ENCODE measurements around the gene FAM110A.
"Not testable (repeated sequence)": the region's sequence is repeated elsewhere in the genome, so short reads cannot be mapped to it uniquely, and the experiment has no call there.

FAM110A gene

DNA sequence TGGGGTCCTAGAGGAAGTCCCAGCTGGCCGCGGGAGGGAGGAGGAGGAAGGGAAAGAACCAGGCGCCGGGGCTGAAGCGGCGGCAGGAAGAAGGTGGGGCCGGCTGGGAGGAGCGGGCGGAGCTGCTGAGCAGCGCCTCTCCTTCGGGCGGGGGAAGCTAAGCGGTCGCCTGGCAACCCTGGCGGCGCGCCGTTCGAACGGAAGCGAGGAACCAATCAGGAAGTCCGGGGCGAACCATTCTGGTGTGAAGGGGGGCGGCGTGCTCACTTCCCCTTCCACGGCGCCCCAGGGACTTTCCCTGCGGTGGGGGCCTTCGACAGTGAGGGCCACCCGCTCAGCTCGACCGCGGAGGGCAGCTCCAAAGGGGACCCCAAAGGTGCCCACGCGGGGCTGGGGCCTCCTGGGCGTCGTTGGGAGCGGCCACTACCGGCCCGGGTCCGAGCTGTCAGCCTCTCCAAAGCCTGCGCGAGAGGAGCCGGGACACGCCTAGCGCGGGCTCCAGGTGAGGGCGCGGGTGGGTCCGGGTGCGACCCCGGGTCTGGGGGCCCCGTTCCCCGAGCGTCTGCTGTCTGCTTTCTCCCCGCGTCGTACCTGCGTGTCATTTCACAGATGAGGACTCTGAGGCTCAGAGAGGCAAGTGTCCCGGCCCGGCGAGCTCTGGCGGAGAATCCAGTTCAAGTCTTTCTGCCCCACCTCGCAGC, at the start of gene FAM110A:
FAM110A (plus strand) TSS at position 266 of the 701 bp plus-strand sequence. CDS start 11,090 bp downstream, outside the sequence.
- DNase-seq (ENCODE audit: low spot score): peak; percentile 95

DNA sequence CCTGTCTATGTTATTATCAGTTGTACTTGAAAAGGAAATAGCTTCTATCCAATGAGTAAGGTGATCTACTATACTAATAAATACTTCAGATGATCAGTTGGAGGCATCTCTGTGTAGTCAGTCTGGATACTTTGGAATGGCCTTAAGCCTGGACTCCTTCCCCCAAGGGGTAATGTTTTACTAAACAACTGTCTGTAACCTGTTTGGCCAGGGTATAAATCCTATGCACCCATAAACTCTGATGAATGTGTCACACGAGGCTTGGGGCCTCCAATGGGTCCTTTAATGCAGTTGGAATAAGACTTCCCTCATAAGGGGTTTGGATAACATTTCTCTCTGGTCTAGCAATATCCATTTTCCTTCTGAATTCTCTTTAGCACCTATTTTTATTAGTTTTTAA, 45.7 kb upstream of the FAM110A start:
- DNase-seq (ENCODE audit: low spot score): no peak

DNA sequence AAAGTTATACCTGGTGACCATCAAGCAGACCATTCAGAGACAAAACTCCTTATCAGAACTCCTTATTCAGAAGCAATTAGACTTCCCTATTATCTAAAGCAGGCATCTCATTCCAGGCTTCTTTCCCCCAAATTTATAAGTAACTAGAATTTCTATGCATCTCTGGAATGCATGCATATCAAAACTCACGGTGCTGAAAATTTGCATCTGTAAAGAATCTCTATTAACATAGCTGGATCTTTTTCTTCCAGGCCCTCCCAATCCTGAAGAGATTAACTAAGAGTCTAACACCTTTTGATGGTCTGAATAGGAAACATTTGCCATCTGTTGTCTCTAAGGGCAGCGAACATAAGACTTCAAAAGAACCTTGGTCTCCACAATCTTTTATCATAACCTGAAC, 42.5 kb upstream of the FAM110A start:
- no peak for DNase-seq (ENCODE audit: low spot score)

DNA sequence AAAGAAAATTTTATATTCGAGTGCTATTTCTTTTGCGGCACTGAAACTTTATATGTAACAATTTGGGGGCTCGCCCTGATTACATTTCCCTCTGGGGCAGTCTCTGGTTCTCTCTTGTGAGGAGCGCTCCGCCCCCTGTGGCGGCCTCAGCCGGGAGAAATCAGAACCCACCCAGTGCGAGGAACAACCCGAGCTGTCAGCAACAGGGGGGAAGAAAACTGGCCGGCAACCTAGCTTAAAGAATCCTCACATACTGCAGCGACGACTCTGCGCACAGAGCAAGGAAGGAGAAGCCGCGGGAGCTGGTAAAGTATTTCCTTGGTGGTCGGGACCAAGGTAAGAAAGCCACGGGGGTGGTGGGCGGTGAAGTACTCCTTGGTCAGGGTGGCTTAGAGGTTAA, 41.3 kb upstream of the FAM110A start:
- DNase-seq (ENCODE audit: low spot score): no peak

DNA sequence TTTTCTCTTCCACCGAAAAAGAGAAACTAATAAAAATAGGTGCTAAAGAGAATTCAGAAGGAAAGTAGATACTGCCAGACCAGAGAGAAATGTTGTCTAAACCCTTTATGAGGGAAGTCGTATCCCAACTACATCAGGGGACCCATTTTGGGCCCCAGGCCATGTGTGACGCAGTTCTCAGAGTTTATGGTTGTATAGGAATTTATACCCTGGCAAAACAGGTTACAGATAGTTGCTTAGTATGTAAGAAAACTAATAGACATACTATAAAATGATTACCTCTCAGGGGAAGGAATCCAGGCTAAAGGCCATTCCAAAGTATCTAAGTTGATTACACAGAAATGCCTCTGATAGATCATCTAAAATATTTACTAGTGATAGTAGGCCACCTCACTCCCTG, 36.6 kb upstream of the FAM110A start:
- no peak for DNase-seq (ENCODE audit: low spot score)

DNA sequence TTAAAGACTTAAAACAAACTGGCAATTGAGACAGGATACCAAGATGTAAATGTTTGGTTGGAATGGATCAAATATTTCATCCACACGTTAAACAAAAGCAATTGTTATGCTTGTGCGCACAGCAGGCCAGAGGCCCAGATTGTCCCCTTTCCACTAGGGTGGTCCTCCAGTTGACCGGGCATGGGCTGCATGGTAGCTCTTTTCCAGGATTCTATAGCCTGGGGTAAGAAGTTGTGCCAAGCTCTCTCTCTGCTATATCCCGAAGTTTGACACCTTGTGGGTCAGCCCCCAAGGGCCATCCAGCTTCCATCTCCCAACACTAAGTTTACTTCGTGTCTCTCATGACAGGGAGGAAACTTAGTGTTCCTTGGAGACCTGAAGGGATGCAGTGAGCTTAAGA, 34.8 kb upstream of the FAM110A start:
- DNase-seq (ENCODE audit: low spot score): not testable (repeated sequence)

DNA sequence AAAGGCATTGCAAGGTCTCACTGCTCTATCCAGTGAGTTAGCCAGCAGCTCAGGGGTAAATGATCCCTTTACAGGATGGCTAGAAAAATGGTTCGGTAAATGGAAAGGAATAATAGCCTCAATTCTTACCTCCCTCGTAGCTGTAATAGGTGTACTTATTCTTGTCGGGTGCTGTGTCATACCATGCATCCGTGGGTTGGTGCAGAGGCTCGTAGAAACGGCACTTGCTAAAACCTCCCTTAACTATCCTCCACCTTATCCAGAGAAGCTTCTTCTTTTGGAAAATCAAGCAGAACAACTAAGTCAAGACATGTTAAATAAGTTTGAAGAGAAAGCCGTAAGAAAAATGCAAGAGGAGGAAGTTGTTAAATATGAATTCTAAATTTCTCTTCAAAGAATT, 33.5 kb upstream of the FAM110A start:
- not testable (repeated sequence) for DNase-seq (ENCODE audit: low spot score)

DNA sequence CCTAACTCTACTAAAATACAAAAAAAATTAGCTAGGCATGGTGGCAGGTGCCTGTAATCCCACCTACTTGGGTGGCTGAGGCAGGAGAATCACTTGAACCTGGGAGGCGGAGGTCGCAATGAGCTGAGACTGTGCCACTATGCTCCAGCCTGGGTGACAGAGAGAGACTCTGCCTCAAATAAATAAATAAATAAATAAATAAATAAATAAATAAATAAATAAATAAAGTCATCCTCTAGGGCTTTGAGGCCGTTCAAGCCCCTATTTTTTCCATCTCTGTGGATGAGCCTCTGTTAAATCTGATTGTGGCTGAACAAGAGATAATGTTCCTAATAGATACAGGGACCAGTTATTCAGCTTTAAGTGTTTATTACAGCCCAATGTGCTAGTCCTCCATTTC, 31.8 kb upstream of the FAM110A start:
- DNase-seq (ENCODE audit: low spot score): no peak

DNA sequence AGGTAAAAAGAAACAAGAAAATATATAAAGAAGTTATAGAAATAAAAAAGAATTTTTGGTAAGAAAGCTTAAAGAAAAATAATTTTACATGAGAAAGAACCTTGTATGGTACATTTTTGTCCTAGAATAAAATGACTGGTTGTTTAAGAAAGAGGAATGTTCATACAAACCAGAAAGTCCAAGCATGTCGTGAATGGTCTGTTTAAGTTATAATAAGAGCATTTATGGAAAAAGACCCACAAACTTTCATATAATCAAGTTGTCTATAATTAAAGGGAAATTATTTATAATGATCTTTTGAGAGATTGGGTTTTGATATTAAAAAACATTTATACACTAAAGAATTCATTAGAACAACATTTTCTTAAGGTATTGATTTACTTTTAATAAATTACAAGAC, 27.8 kb upstream of the FAM110A start:
- no peak for DNase-seq (ENCODE audit: low spot score)

DNA sequence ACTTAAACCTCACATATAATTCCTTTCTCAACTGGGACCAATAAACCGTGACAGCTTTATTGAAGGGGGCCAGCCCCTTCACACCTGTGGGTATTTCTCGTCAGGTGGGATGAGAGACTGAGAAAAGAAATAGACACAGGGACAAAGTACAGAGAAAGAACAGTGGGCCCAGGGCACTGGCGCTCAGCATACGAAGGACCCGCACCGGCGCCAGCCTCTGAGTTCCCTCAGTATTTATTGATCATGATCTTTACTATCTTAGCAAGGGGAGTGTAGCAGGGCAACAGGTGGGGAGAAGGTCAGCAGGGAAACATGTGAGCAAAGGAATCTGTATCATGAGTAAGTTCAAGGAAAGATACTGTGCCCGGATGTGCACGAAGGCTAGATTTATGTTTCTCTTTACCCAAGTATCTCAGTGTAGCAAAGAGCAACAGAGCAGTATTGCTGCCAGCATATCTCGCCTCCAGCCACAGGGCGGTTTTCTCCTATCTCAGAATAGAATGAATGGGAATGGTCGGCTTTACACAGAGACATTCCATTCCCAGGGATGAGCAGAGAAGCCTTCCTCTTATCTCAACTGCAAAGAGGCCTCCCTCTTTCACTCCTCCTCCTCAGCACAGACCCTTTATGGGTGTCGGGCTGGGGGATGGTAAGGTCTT, 21.6 kb upstream of the FAM110A start:
- not testable (repeated sequence) for DNase-seq (ENCODE audit: low spot score)

DNA sequence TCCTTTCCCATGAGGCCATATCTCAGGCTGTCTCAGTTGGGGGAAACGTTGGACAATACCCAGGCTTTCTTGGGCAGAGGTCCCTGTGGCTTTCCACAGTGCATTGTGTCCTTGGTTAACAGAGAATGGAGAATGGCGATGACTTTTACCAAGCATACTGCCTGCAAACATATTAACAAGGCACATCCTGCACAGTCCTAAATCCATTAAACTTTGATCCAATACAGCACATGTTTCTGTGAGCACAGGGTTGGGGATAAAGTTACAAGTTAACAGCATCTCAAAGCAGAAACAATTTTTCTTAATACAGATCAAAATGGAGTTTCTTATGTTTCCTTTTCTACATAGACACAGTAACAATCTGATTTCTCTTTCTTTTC, 21.1 kb upstream of the FAM110A start:
- DNase-seq (ENCODE audit: low spot score): not testable (repeated sequence)

DNA sequence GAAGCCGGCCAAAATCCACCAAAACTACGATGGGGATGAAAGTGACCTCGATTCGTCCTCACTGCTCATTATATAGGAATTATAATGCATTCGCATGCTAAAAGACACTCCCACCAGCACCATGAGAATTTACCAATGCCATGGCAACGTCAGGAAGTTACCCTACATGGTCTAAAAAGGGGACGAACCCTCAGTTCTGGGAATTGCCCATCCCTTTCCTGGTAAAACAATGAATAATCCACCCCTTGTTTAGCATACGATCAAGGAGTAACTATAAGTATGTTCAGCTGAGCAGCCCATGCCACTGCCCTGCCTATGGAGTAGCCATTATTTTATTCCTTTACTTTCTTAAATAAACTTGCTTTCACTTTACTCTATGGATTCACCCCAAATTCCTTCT, 20.1 kb upstream of the FAM110A start:
- DNase-seq (ENCODE audit: low spot score): no peak

DNA sequence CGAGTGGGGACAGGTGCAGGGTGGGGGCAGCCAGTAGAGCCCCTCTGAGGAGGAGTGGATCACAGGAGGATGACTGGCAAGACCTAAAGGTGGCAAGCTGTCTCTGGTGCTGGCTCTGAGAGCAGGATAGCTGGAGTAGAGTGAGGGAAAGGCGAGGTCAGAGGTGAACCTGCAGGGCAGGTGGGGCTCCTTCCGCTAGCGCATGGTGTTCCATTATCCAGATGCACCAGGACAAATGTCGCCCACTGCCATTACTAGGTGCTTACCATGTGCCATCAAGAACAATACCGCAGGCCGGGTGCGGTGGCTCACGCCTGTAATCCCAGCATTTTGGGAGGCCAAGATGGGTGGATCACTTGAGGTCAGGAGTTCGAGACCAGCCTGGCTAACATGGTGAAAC, 18.3 kb upstream of the FAM110A start:
- no peak for DNase-seq (ENCODE audit: low spot score)

DNA sequence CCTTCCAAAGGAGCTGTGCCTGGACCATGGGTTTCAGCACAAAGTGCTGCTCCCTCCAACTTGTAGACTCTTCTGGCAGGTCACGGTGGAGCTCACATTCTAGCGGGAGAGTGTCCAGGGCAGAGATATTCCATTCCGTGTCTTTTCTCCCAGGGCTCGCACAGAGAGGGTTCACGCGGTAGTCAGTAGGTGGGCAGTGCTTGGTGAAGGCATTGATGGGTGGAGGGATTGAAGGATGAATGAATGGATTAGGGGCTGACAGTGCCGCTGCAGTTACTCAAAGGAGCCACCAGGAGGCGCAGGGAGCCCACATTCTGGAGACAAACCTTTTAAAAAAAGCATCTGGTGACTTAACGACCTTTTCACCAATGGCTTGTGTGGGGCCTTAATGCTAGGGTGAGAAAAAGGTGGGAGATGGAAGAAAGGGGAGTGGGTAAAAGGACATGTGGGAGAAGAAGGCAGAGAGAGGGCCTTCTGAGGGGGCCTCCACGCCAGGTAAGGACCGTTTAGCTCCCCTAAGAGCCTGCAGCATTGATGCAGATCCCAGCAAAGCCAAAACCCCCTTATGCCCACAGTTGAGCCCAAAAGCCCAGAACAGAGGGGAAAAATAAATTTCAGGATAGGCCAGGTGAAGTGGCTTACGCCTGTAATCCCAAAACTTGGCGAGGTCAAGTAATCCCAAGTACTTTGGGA, 17.5 kb upstream of the FAM110A start:
- peak; percentile 71 for DNase-seq (ENCODE audit: low spot score)

DNA sequence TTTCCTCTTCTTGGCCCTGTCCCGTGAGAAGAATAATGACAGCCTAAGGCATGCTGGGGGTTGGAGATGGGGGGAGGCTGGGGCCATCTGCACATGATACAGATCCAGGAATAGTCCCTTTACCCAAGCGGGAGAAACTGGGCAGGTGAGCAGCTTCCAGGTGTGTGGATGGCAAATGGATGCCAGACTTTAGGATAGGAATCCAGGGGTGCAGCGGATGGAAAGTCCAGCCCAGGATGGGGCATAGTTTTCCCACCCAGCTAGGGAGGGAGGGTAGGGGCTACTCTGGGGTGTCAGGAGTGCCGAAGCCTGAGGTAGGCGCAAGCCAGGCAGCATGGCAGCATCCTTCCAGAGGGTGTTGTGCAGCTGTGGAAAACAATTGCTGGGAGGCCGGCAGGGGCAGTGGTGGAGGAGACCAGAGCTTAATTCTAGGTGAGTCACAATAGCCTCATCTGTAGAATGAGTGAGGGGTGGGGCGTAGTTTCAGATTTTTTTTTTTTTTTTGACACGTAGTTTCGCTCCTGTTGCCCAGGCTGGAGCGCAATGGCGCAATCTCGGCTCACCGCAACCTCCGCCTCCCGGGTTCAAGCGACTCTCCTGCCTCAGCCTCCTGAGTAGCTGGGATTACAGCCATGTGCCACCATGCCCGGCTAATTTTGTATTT, 15.4 kb upstream of the FAM110A start:
- no peak for DNase-seq (ENCODE audit: low spot score)

DNA sequence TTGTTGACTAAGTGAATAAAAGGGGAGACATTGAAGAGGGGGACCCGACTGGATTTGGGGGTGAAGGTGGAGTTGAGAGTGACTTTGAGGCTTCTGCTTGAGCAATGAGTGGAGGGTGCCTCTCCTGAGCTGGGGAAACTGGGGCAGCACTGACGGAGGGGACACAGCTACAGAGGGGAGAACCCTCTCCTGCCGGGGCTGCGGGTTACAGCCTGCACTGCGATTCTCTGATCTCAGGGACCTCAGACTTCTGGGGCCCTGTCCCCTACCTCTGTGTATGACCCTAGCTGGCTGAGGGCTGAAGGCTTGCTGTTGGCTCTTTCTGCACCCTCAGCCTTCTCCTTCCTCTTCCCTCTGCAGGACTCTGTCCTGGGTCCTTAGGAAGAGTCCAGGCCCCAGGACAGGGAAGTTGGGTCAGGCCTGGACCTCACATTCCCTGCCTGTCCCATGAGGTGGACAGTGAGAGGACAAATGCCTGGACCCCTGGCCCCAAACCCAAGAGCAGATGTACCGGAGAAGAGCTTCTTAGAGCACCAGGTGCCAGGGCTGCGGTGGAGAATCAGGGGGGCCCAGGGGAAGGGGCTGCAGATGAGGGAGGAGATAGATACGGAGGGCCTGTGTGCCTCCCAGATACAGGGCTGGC, 13.7 kb upstream of the FAM110A start:
- DNase-seq (ENCODE audit: low spot score): no peak

DNA sequence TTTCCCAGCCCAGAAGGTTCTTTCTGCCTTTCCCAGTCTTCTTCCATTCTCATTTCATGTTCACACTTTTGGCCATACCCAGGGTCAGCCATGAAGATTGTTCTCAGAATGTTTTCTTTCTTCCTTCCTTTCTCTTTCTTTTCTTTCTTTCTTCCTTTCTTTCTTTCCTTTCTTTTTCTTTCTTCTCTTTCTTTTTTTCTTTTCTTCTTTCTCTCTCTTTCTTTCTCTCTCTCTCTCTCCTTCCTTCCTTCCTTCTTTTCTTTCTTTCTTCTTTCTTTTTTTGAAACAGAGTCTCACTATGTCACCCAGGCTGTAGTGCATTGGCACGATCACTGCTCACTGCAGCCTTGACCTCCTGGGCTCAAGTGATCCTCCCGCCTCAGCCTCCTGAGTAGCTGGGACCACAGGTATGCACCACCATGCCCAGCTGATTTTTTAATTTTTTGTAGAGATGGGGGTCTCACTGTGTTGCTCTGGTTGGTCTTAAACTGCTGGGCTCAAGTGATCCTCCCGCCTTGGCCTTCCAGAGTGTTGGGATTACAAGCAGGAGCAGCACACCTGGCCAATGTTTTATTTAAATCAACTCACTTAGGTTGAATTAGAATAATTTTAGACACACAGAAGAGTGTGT, 13.1 kb upstream of the FAM110A start:
- DNase-seq (ENCODE audit: low spot score): no peak

DNA sequence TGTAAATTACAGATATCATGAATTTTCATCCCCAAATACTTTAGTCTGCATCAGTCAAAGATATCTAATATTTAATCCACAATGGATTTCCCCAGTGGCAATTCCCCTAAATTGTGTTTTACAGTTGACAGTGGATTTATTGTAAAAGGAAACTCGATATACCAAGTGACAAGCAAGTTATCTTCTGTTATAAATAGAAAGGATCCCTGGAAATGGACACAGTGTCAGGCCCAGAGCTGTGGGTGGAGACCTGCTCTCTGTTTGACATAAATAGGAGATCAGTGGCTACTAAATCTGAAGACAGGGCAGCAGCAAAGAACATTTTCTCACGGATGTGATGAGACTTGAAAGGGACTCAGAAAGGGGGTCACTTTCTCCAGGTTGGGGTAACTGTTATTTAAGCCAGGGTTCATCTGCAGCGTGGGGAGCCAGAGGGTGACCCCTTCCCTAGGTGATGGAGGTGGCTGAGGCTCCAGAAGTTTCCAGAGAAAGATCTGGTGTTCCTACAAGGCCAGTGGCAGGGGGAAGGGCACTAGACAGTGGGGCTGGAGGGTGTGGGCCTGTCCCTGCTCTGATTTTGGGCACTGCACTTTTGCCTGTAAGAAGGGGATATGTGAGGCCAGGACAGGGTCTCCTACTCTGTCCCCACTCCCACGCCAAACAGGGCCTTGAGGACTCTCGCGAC, 12.3 kb upstream of the FAM110A start:
- DNase-seq (ENCODE audit: low spot score): no peak

DNA sequence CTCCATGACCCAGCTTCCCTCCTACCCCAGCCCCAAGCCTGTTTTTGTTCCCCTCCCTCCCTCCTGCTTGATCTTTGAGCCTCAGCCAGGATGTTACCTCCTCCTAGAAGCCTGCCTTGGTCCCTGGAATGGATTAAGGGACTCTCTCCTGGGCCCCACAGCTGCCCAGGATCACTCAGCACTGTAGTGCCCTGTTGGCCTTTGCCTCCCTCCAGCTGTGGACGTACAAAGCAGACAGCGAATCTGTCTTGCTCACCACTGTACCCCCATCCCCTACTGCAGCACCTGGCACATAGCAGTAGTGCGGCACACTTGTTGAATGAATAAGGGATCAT, 11.8 kb upstream of the FAM110A start:
- DNase-seq (ENCODE audit: low spot score): no peak

DNA sequence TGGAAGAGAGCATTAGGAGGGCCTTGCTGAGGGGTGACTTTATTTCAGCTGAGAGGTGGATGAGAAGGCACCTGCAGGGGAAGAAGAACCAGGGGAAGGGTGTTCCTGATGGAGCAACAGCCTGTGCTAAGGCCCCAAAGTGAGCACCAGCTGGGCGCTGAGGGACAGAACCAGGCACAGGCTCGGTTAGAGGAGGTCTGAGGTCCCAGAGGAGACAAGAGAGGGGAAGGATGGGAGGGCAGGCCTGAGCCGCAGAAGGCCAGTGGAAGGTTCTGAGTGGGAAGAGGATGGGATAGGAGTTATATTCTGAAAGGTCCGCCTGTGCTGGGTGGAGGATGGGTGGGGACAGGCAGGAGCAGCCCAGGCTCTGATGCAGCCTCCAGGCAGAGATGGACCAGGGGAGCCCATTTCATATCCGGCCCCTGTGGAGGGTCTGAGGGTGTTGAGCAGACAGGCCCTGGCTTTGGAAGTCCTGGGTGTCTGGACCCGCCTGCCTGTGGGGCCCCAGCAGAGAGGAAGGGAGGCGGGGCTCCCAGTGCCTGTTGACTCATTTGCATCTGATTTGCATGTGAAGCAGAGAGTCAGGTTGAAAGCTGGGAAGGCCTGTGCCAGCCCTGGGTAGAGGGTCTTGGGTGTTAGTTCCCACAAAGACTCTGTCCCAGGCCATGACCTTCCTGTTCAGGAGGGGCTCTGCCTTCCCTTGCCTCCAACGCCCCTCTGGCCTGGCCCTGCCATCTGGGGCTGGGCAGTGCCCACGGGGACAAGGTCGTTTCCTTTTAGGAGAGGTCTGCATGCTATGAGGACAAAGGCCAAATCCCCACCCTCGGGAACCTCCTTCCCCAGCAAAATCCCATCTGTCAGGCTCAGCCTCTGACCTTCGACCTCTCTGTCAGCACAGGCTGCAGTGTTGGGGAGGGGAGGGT, 10.6 kb upstream of the FAM110A start:
- no peak for DNase-seq (ENCODE audit: low spot score)
